Lung microvascular endothelial cell (primary cell): ENCODE measurements around the gene ADGRG4. TPM values are rescaled to one million over a fixed set of nuclear protein-coding genes. Genes with fewer than 3 reads are reported as not detected.
"Not testable (repeated sequence)": the region's sequence is repeated elsewhere in the genome, so short reads cannot be mapped to it uniquely, and the experiment has no call there.

Source experiments
- DNase-seq, 2 donors: peaks; one replicate each; pipeline versions ENCODE4 v3.0.0 to v3.0.0-alpha.2; 2010; ENCODE audit warnings: low read depth in 2 of 2
- total RNA-seq: library from RNA; depleted of rRNA; stranded (reverse); fragments of >200 nt; gene quantifications from 2 replicates; pipeline ENCODE4 v1.2.1, GENCODE V29; 2014

The ADGRG4 gene
- total RNA-seq, 1 donor from 2014 or later: not detected

GRCh38 chrX:136380010-136380769, 79.4 kb downstream of the ADGRG4 start:
- DNase-seq: no peak

- DNase-seq: no peak
These were observed 85.4 kb downstream of the ADGRG4 start for GRCh38 chrX:136386173-136386572.

- no peak for DNase-seq
These were observed 86.1 kb downstream of the ADGRG4 start for GRCh38 chrX:136386826-136387225.

- no peak for DNase-seq
These were observed 87.3 kb downstream of the ADGRG4 start for GRCh38 chrX:136387951-136388502.

- no peak for DNase-seq
These were observed 90.2 kb downstream of the ADGRG4 start for GRCh38 chrX:136390921-136391320.

- no peak for DNase-seq
These were observed 94.5 kb downstream of the ADGRG4 start for GRCh38 chrX:136395271-136395670.

- DNase-seq: no peak
These were observed 96.2 kb downstream of the ADGRG4 start for GRCh38 chrX:136397001-136397400.

GRCh38 chrX:136405126-136405525, 104.4 kb downstream of the ADGRG4 start:
- no peak for DNase-seq

GRCh38 chrX:136417806-136418205, 117.0 kb downstream of the ADGRG4 start:
- no peak for DNase-seq

GRCh38 chrX:136421338-136421737, 120.6 kb downstream of the ADGRG4 start:
- no peak for DNase-seq

- no peak for DNase-seq
These were observed 123.0 kb downstream of the ADGRG4 start for GRCh38 chrX:136423724-136424123.

GRCh38 chrX:136425996-136426395, 125.2 kb downstream of the ADGRG4 start:
- DNase-seq: no peak

- no peak for DNase-seq
These were observed 130.9 kb downstream of the ADGRG4 start for GRCh38 chrX:136431625-136432024.

- no peak for DNase-seq
These were observed 137.0 kb downstream of the ADGRG4 start for GRCh38 chrX:136437774-136438173.

GRCh38 chrX:136438192-136438591, 137.4 kb downstream of the ADGRG4 start:
- DNase-seq: no peak

GRCh38 chrX:136445674-136446073, 144.9 kb downstream of the ADGRG4 start:
- not testable (repeated sequence) for DNase-seq

GRCh38 chrX:136446208-136446607, 145.4 kb downstream of the ADGRG4 start:
- DNase-seq: no peak

- DNase-seq: no peak
These were observed 146.5 kb downstream of the ADGRG4 start for GRCh38 chrX:136447308-136447707.

- no peak for DNase-seq
These were observed 147.2 kb downstream of the ADGRG4 start for GRCh38 chrX:136447968-136448367.

GRCh38 chrX:136450050-136450830, 149.5 kb downstream of the ADGRG4 start:
- DNase-seq: no peak

GRCh38 chrX:136452614-136453013, 151.9 kb downstream of the ADGRG4 start:
- DNase-seq: no peak

GRCh38 chrX:136453114-136453513, 152.4 kb downstream of the ADGRG4 start:
- DNase-seq: no peak

GRCh38 chrX:136453771-136454170, 153.0 kb downstream of the ADGRG4 start:
- no peak for DNase-seq
